Naive thymus-derived CD4-positive, alpha-beta T cell (primary cell): Measurements from ENCODE around the gene UGT1A5. TPM values are rescaled to one million over a fixed set of nuclear protein-coding genes. Genes with fewer than 3 reads are reported as not detected.

Experiments
- ATAC-seq: fragments of 150-1000 bp; cut with Tn5 transposase; 2 replicates; pipeline ENCODE4 v1.10.0; 2021; ENCODE audit warnings: mild to moderate bottlenecking, moderate library complexity
- CTCF ChIA-PET: fragments of 350-600 bp; sonication (Branson Sonifier 250); formaldehyde crosslinking; loops from one replicate; lab custom pipeline; 2021; ENCODE audit warnings: antibody characterized with exemption; lab: Charles Lee
- POLR2A ChIA-PET: fragments of 350-600 bp; sonication (Branson Sonifier 250); formaldehyde crosslinking; loops from one replicate; lab custom pipeline; 2021; ENCODE audit warnings: antibody characterized with exemption, inconsistent platforms; lab: Charles Lee
- DNase-seq, 9 donors: peaks; one replicate each; pipeline versions ENCODE4 v3.0.0 to v3.0.0-alpha.2; 2020 to 2022; ENCODE audit warnings: mixed read lengths in 1 of 9
- H3K27ac ChIP-seq: one replicate; pipeline ENCODE4 v1.7.0; 2013; ENCODE audit warnings: mild to moderate bottlenecking, low read depth, low read length, moderate library complexity
- H3K27me3 ChIP-seq, 2 donors: one replicate each; pipeline ENCODE4 v1.7.0; 2013; ENCODE audit warnings: low read length in 2 of 2, mild to moderate bottlenecking in 2 of 2, moderate library complexity in 2 of 2; ENCODE audit not compliant: control insufficient read depth in 2 of 2, insufficient read depth in 2 of 2
- H3K36me3 ChIP-seq, 3 experiments: 1 replicate in 2 of 3; 2 replicates in 1 of 3; pipeline ENCODE4 v1.7.0; 2013; ENCODE audit warnings: low read length in 3 of 3, mild to moderate bottlenecking in 3 of 3, moderate library complexity in 1 of 3; ENCODE audit not compliant: insufficient read depth in 3 of 3, control insufficient read depth in 2 of 3
- H3K4me1 ChIP-seq, 2 donors: one replicate each; pipeline ENCODE4 v1.7.0; 2013; ENCODE audit warnings: low read length in 2 of 2, mild to moderate bottlenecking in 2 of 2, moderate library complexity in 1 of 2; ENCODE audit not compliant: control insufficient read depth in 2 of 2, insufficient read depth in 2 of 2
- H3K4me3 ChIP-seq: 2 replicates; pipeline ENCODE4 v1.7.0; 2013; ENCODE audit warnings: mild to moderate bottlenecking, low read length
- H3K9me3 ChIP-seq, 3 experiments: 1 replicate in 2 of 3; 2 replicates in 1 of 3; pipeline ENCODE4 v1.7.0; 2013; ENCODE audit warnings: low read length in 3 of 3; ENCODE audit not compliant: control insufficient read depth in 2 of 3
- H3K27ac Mint-ChIP-seq, 9 donors: one replicate each; pipeline ENCODE4 v1.8.0; 2020 to 2022; ENCODE audit warnings: mixed read lengths in 9 of 9, mild to moderate bottlenecking in 8 of 9, moderate library complexity in 5 of 9, inconsistent platforms in 2 of 9
- H3K27me3 Mint-ChIP-seq, 5 donors: one replicate each; pipeline ENCODE4 v1.8.0; 2021 to 2022; ENCODE audit warnings: mixed read lengths in 5 of 5, mild to moderate bottlenecking in 1 of 5
- H3K36me3 Mint-ChIP-seq, 5 donors: one replicate each; pipeline ENCODE4 v1.8.0; 2020 to 2022; ENCODE audit warnings: mixed read lengths in 5 of 5, mild to moderate bottlenecking in 3 of 5, inconsistent platforms in 1 of 5
- H3K4me1 Mint-ChIP-seq, 7 donors: one replicate each; pipeline ENCODE4 v1.8.0; 2020 to 2022; ENCODE audit warnings: mixed read lengths in 7 of 7, mild to moderate bottlenecking in 3 of 7, inconsistent platforms in 1 of 7
- H3K4me3 Mint-ChIP-seq, 10 donors: one replicate each; pipeline ENCODE4 v1.8.0; 2020 to 2022; ENCODE audit warnings: mild to moderate bottlenecking in 10 of 10, mixed read lengths in 10 of 10, moderate library complexity in 6 of 10, inconsistent platforms in 2 of 10
- H3K9me3 Mint-ChIP-seq, 11 donors: one replicate each; pipeline ENCODE4 v1.8.0; 2020 to 2022; ENCODE audit warnings: mixed read lengths in 11 of 11, mild to moderate bottlenecking in 4 of 11, inconsistent platforms in 1 of 11, moderate library complexity in 1 of 11
- intact Hi-C, 2 donors: fragments of 100-400 bp; cut with micrococcal nuclease; formaldehyde crosslinking; loops; one replicate each; pipeline ENCODE4 v1.15.1; 2023
- polyA plus RNA-seq, 2 donors: library from polyadenylated mRNA; unstranded; fragments of 300-500 nt; fragmentation: Illumina TruSeq; gene quantifications; one replicate each; pipeline ENCODE4 v1.2.3, GENCODE V29; 2021
- total RNA-seq, 6 experiments: library from RNA in 5 of 6; stranded (reverse) in 5 of 6; gene quantifications; 1 replicate in 5 of 6; 2 replicates in 1 of 6; pipeline ENCODE4 v1.2.3 and lab custom pipeline; 2021 to 2026

The UGT1A5 gene
- total and polyA plus RNA-seq, 7 experiments from 2014 or later, result not detected

GRCh38 chr2:233684640-233685039 lies 28.1 kb upstream of the UGT1A5 start:
- peaks cover 6 to 20% (median 9%) of the 10 kb centered on the region in 5 donors for H3K27me3 Mint-ChIP-seq
- no peak overlapping the region for H3K4me3 ChIP-seq
- no peaks in the 10 kb centered on the region for H3K9me3 ChIP-seq
- H3K36me3 ChIP-seq, result no peaks in the 10 kb centered on the region
- no peak for DNase-seq
- intact Hi-C loops, result no loop called here
- no peak overlapping the region for H3K27ac Mint-ChIP-seq
- no peaks in the 10 kb centered on the region for H3K4me1 Mint-ChIP-seq
- H3K36me3 Mint-ChIP-seq, result peaks cover 0 to 4% (median 0%) of the 10 kb centered on the region in 5 donors
- ATAC-seq, result no peak
- H3K27ac ChIP-seq, result no peak overlapping the region
- no peaks in the 10 kb centered on the region for H3K27me3 ChIP-seq
- H3K9me3 Mint-ChIP-seq, result peaks cover 0 to 2% (median 0%) of the 10 kb centered on the region in 11 donors
- ChIA-PET POLR2A (no interaction called here), CTCF (interaction anchor here (0.6 kb wide), 1 partner anchor 48 kb away, joined by 6 read pairs; no protein-coding TSS in a partner anchor)
- no peaks in the 10 kb centered on the region for H3K4me1 ChIP-seq
- no peak overlapping the region for H3K4me3 Mint-ChIP-seq

GRCh38 chr2:233686928-233687327 lies 25.8 kb upstream of the UGT1A5 start:
- Histone ChIP-seq H3K9me3 (no peaks in the 10 kb centered on the region), H3K27ac (no peak overlapping the region), H3K27me3 (no peaks in the 10 kb centered on the region), H3K36me3 (no peaks in the 10 kb centered on the region), H3K4me1 (no peaks in the 10 kb centered on the region), H3K4me3 (no peak overlapping the region)
- peaks cover 0 to 2% (median 0%) of the 10 kb centered on the region in 11 donors for H3K9me3 Mint-ChIP-seq
- no peaks in the 10 kb centered on the region for H3K4me1 Mint-ChIP-seq
- POLR2A ChIA-PET, result no interaction called here
- no peak overlapping the region for H3K27ac Mint-ChIP-seq
- H3K36me3 Mint-ChIP-seq, result peaks cover 0 to 4% (median 0%) of the 10 kb centered on the region in 5 donors
- DNase-seq (no peak), ATAC-seq (peak; percentile 64)
- H3K27me3 Mint-ChIP-seq, result peaks cover 4 to 20% (median 6%) of the 10 kb centered on the region in 5 donors
- intact Hi-C loops, result no loop called here
- H3K4me3 Mint-ChIP-seq, result no peak overlapping the region
- CTCF ChIA-PET, result no interaction called here

- no peaks in the 10 kb centered on the region for H3K4me1 Mint-ChIP-seq
- peaks cover 0 to 4% (median 0%) of the 10 kb centered on the region in 5 donors for H3K36me3 Mint-ChIP-seq
- Histone ChIP-seq H3K9me3 (no peaks in the 10 kb centered on the region), H3K27me3 (no peaks in the 10 kb centered on the region), H3K27ac (no peak overlapping the region), H3K4me3 (no peak overlapping the region), H3K4me1 (no peaks in the 10 kb centered on the region), H3K36me3 (no peaks in the 10 kb centered on the region)
- DNase-seq (no peak), ATAC-seq (no peak)
- CTCF ChIA-PET, result no interaction called here
- H3K9me3 Mint-ChIP-seq, result peaks cover 0 to 2% (median 0%) of the 10 kb centered on the region in 11 donors
- no peak overlapping the region for H3K4me3 Mint-ChIP-seq
- POLR2A ChIA-PET, result no interaction called here
- H3K27me3 Mint-ChIP-seq, result peaks cover 4 to 20% (median 6%) of the 10 kb centered on the region in 5 donors
- intact Hi-C loops, result no loop called here
- H3K27ac Mint-ChIP-seq, result no peak overlapping the region
These were observed 24.4 kb upstream of the UGT1A5 start for GRCh38 chr2:233688341-233688740.

GRCh38 chr2:233689031-233689430 lies 23.7 kb upstream of the UGT1A5 start:
- H3K36me3 Mint-ChIP-seq, result peaks cover 0 to 4% (median 0%) of the 10 kb centered on the region in 5 donors
- no peaks in the 10 kb centered on the region for H3K27me3 ChIP-seq
- no peaks in the 10 kb centered on the region for H3K9me3 ChIP-seq
- no peak overlapping the region for H3K4me3 Mint-ChIP-seq
- intact Hi-C loops, result no loop called here
- no peak overlapping the region for H3K27ac Mint-ChIP-seq
- H3K9me3 Mint-ChIP-seq, result peaks cover 0 to 2% (median 0%) of the 10 kb centered on the region in 11 donors
- peaks cover 4 to 20% (median 6%) of the 10 kb centered on the region in 5 donors for H3K27me3 Mint-ChIP-seq
- no peaks in the 10 kb centered on the region for H3K4me1 ChIP-seq
- POLR2A ChIA-PET, result no interaction called here
- no peaks in the 10 kb centered on the region for H3K4me1 Mint-ChIP-seq
- CTCF ChIA-PET, result no interaction called here
- no peaks in the 10 kb centered on the region for H3K36me3 ChIP-seq
- no peak overlapping the region for H3K4me3 ChIP-seq
- DNase-seq (no peak), ATAC-seq (peak; percentile 29)
- no peak overlapping the region for H3K27ac ChIP-seq

GRCh38 chr2:233689501-233689900 lies 23.2 kb upstream of the UGT1A5 start:
- H3K36me3 Mint-ChIP-seq, result peaks cover 0 to 4% (median 0%) of the 10 kb centered on the region in 5 donors
- ChIA-PET CTCF (no interaction called here), POLR2A (no interaction called here)
- H3K4me1 Mint-ChIP-seq, result no peaks in the 10 kb centered on the region
- Histone ChIP-seq H3K27me3 (no peaks in the 10 kb centered on the region), H3K4me3 (no peak overlapping the region), H3K9me3 (no peaks in the 10 kb centered on the region), H3K36me3 (no peaks in the 10 kb centered on the region), H3K27ac (no peak overlapping the region), H3K4me1 (no peaks in the 10 kb centered on the region)
- no peak overlapping the region for H3K4me3 Mint-ChIP-seq
- H3K27me3 Mint-ChIP-seq, result peaks cover 4 to 20% (median 6%) of the 10 kb centered on the region in 5 donors
- ATAC-seq (no peak), DNase-seq (no peak)
- H3K27ac Mint-ChIP-seq, result no peak overlapping the region
- peaks cover 0 to 2% (median 0%) of the 10 kb centered on the region in 11 donors for H3K9me3 Mint-ChIP-seq
- intact Hi-C loops, result no loop called here

- no peak overlapping the region for H3K27ac ChIP-seq
- H3K27ac Mint-ChIP-seq, result no peak overlapping the region
- DNase-seq (no peak), ATAC-seq (no peak)
- ChIA-PET POLR2A (interaction anchor here (0.7 kb wide), 1 partner anchor 1837 kb away, joined by 3 read pairs; no protein-coding TSS in a partner anchor), CTCF (interaction anchor here (0.5 kb wide), 1 partner anchor 1548 kb away, joined by 3 read pairs; no protein-coding TSS in a partner anchor)
- H3K4me3 Mint-ChIP-seq, result no peak overlapping the region
- H3K4me1 Mint-ChIP-seq, result no peaks in the 10 kb centered on the region
- intact Hi-C loops, result no loop called here
- no peaks in the 10 kb centered on the region for H3K4me1 ChIP-seq
- H3K27me3 ChIP-seq, result no peaks in the 10 kb centered on the region
- no peaks in the 10 kb centered on the region for H3K9me3 ChIP-seq
- H3K36me3 Mint-ChIP-seq, result peaks cover 0 to 4% (median 0%) of the 10 kb centered on the region in 5 donors
- peaks cover 4 to 18% (median 6%) of the 10 kb centered on the region in 5 donors for H3K27me3 Mint-ChIP-seq
- no peak overlapping the region for H3K4me3 ChIP-seq
- H3K9me3 Mint-ChIP-seq, result peaks cover 0 to 2% (median 0%) of the 10 kb centered on the region in 11 donors
- H3K36me3 ChIP-seq, result no peaks in the 10 kb centered on the region
These were observed 22.3 kb upstream of the UGT1A5 start for GRCh38 chr2:233690444-233690843.
